HG02884 (cell line): ENCODE data around the gene HAGHL.
"Not testable (repeated sequence)": the region's sequence is repeated elsewhere in the genome, so short reads cannot be mapped to it uniquely, and the experiment has no call there.

Source experiments
- ATAC-seq: cut with Tn5 transposase; IDR thresholded peaks from one replicate; pipeline ENCODE4 v1.9.1; 2021; ENCODE audit warnings: mild to moderate bottlenecking, moderate library complexity; ENCODE audit not compliant: unreplicated experiment

HAGHL gene

GRCh38 chr16:767743-768235 lies 40.9 kb downstream of the HAGHL start:
- no peak for ATAC-seq

- ATAC-seq = no peak
These were observed 41.5 kb downstream of the HAGHL start for GRCh38 chr16:768428-768827.

GRCh38 chr16:769184-769784 lies 42.4 kb downstream of the HAGHL start:
- ATAC-seq = no peak

GRCh38 chr16:769934-770333 lies 43.0 kb downstream of the HAGHL start:
- no peak for ATAC-seq

- ATAC-seq = no peak
These were observed 43.5 kb downstream of the HAGHL start for GRCh38 chr16:770411-770810.

- ATAC-seq = no peak
These were observed 46.1 kb downstream of the HAGHL start for GRCh38 chr16:772959-773358.

- no peak for ATAC-seq
These were observed 47.4 kb downstream of the HAGHL start for GRCh38 chr16:774086-775001.

GRCh38 chr16:775236-775796 lies 48.4 kb downstream of the HAGHL start:
- no peak for ATAC-seq

GRCh38 chr16:776298-776697 lies 49.4 kb downstream of the HAGHL start:
- not testable (repeated sequence) for ATAC-seq

- no peak for ATAC-seq
These were observed 49.9 kb downstream of the HAGHL start for GRCh38 chr16:776824-777223.

GRCh38 chr16:777826-778225 lies 50.9 kb downstream of the HAGHL start:
- ATAC-seq = no peak

- ATAC-seq = no peak
These were observed 51.5 kb downstream of the HAGHL start for GRCh38 chr16:778447-778846.

GRCh38 chr16:778909-779527 lies 52.1 kb downstream of the HAGHL start:
- ATAC-seq = no peak
